GM18909 (cell line): Measurements from ENCODE around the gene INSR.
"Not testable (repeated sequence)": the region's sequence is repeated elsewhere in the genome, so short reads cannot be mapped to it uniquely, and the experiment has no call there.

Experiments used
- ATAC-seq: cut with Tn5 transposase; IDR thresholded peaks from one replicate; pipeline ENCODE4 v1.9.1; 2021; ENCODE audit warnings: mild to moderate bottlenecking; ENCODE audit not compliant: unreplicated experiment, poor library complexity

Gene INSR

GRCh38 chr19:7226739-7227138 lies 67.5 kb downstream of the INSR start:
- ATAC-seq = no peak

- ATAC-seq = no peak
These were observed 68.5 kb downstream of the INSR start for GRCh38 chr19:7225741-7226140.

GRCh38 chr19:7224995-7225394 lies 69.2 kb downstream of the INSR start:
- no peak for ATAC-seq

- ATAC-seq = no peak
These were observed 70.0 kb downstream of the INSR start for GRCh38 chr19:7224209-7224686.

- no peak for ATAC-seq
These were observed 70.8 kb downstream of the INSR start for GRCh38 chr19:7223429-7223828.

- no peak for ATAC-seq
These were observed 75.2 kb downstream of the INSR start for GRCh38 chr19:7219056-7219455.

- ATAC-seq = no peak
These were observed 76.4 kb downstream of the INSR start for GRCh38 chr19:7217861-7218260.

GRCh38 chr19:7216373-7216902 lies 77.8 kb downstream of the INSR start:
- ATAC-seq = no peak

- no peak for ATAC-seq
These were observed 79.0 kb downstream of the INSR start for GRCh38 chr19:7215176-7215575.

- no peak for ATAC-seq
These were observed 79.7 kb downstream of the INSR start for GRCh38 chr19:7214324-7215089.

GRCh38 chr19:7213628-7214323 lies 80.4 kb downstream of the INSR start:
- ATAC-seq = no peak

GRCh38 chr19:7211191-7211951 lies 82.8 kb downstream of the INSR start:
- no peak for ATAC-seq

GRCh38 chr19:7210359-7210758 lies 83.9 kb downstream of the INSR start:
- no peak for ATAC-seq

GRCh38 chr19:7209597-7210325 lies 84.5 kb downstream of the INSR start:
- not testable (repeated sequence) for ATAC-seq

- not testable (repeated sequence) for ATAC-seq
These were observed 85.2 kb downstream of the INSR start for GRCh38 chr19:7209036-7209435.

- ATAC-seq = no peak
These were observed 90.9 kb downstream of the INSR start for GRCh38 chr19:7203332-7203731.

- no peak for ATAC-seq
These were observed 91.3 kb downstream of the INSR start for GRCh38 chr19:7202888-7203287.

GRCh38 chr19:7200736-7201135 lies 93.5 kb downstream of the INSR start:
- ATAC-seq = no peak

- no peak for ATAC-seq
These were observed 94.3 kb downstream of the INSR start for GRCh38 chr19:7199613-7200533.
